Sigmoid colon (tissue), 4 donors: ENCODE data around the gene UBR1.

Experiments used
- CTCF ChIP-seq, 4 experiments: fragments of 450-650 bp in 3 of 4; fragments of 200-600 bp in 1 of 4; IDR thresholded peaks; one replicate each; pipeline ENCODE4 v1.5.1; 2016 to 2019; ENCODE audit warnings: antibody characterized with exemption in 4 of 4, mild to moderate bottlenecking in 3 of 4, moderate library complexity in 2 of 4
- EP300 ChIP-seq, 4 donors: sonication (generic); formaldehyde crosslinking; IDR thresholded peaks; one replicate each; pipeline ENCODE4 v1.6.1; 2017; ENCODE audit warnings: antibody characterized with exemption in 4 of 4
- POLR2A ChIP-seq, 2 donors: fragments of 450-650 bp; IDR thresholded peaks; one replicate each; pipeline ENCODE4 v1.6.1; 2016; ENCODE audit warnings: antibody characterized with exemption in 2 of 2, mild to moderate bottlenecking in 2 of 2, moderate library complexity in 2 of 2
- POLR2AphosphoS5 ChIP-seq, 4 donors: sonication (generic); formaldehyde crosslinking; IDR thresholded peaks; one replicate each; pipeline ENCODE4 v1.6.1; 2017; ENCODE audit warnings: antibody characterized with exemption in 4 of 4

GRCh38 chr15:43146184-43146583 lies 40.3 kb upstream of the UBR1 start:
- TF ChIP-seq CTCF (IDR thresholded peaks at IDR 0.05) = no peak
- no peak for TF ChIP-seq EP300 (IDR thresholded peaks at IDR 0.05)
- no peak for TF ChIP-seq POLR2A (IDR thresholded peaks at IDR 0.05)
- TF ChIP-seq POLR2AphosphoS5 (IDR thresholded peaks at IDR 0.05) = no peak
